HepG2 (cell line): Measurements from ENCODE around the gene DNLZ.

Experiments
- AKNA ChIP-seq: sonication (generic); formaldehyde crosslinking; IDR thresholded peaks from 2 replicates; pipeline ENCODE4 v1.4.0; 2020; ENCODE audit warnings: missing genetic modification reagents, borderline replicate concordance
- ARHGAP35 ChIP-seq: sonication (generic); formaldehyde crosslinking; IDR thresholded peaks from 2 replicates; pipeline ENCODE4 v1.9.0; 2022; ENCODE audit warnings: mild to moderate bottlenecking, inconsistent platforms, moderate library complexity, missing genetic modification reagents, borderline replicate concordance
- DNMT1 ChIP-seq: sonication (generic); formaldehyde crosslinking; IDR thresholded peaks from 2 replicates; pipeline ENCODE4 v1.5.1; 2020; ENCODE audit warnings: mild to moderate bottlenecking, missing genetic modification reagents
- FOXM1 ChIP-seq: sonication (generic); formaldehyde crosslinking; IDR thresholded peaks from 2 replicates; pipeline ENCODE4 v1.5.0; 2020; ENCODE audit warnings: missing genetic modification reagents
- HOXA9 ChIP-seq: sonication (generic); formaldehyde crosslinking; IDR thresholded peaks from 2 replicates; pipeline ENCODE4 v1.8.1; 2022; ENCODE audit warnings: missing genetic modification reagents, mild to moderate bottlenecking, moderate library complexity, borderline replicate concordance
- NCOR1 ChIP-seq: fragments of 200-600 bp; sonication (generic); IDR thresholded peaks from 2 replicates; pipeline ENCODE4 v1.7.0; 2017; ENCODE audit warnings: antibody characterized with exemption, low read length, borderline replicate concordance
- SKIL ChIP-seq: sonication (generic); formaldehyde crosslinking; IDR thresholded peaks from 2 replicates; pipeline ENCODE4 v1.8.0; 2022; ENCODE audit warnings: missing genetic modification reagents, mild to moderate bottlenecking, moderate library complexity, borderline replicate concordance
- SMAD1 ChIP-seq: sonication (generic); formaldehyde crosslinking; IDR thresholded peaks from 2 replicates; pipeline ENCODE4 v1.4.0; 2020; ENCODE audit warnings: missing genetic modification reagents, low read depth, mild to moderate bottlenecking, borderline replicate concordance
- SMARCC2 ChIP-seq: fragments of 450-650 bp; IDR thresholded peaks from 2 replicates; pipeline ENCODE4 v1.6.1; 2017; ENCODE audit warnings: antibody characterized with exemption, mild to moderate bottlenecking
- TCF7 ChIP-seq: sonication (generic); IDR thresholded peaks from 2 replicates; pipeline ENCODE4 v1.6.1; 2016; ENCODE audit warnings: antibody characterized with exemption, low read depth
- ZNF121 ChIP-seq: sonication (generic); formaldehyde crosslinking; IDR thresholded peaks from 2 replicates; pipeline ENCODE4 v1.5.0; 2020; ENCODE audit warnings: mild to moderate bottlenecking, missing genetic modification reagents
- ZNF704 ChIP-seq: sonication (generic); formaldehyde crosslinking; IDR thresholded peaks from 2 replicates; pipeline ENCODE4 v1.8.1; 2023; ENCODE audit warnings: mild to moderate bottlenecking, inconsistent platforms, moderate library complexity, missing genetic modification reagents, borderline replicate concordance

- no peak for TF ChIP-seq HOXA9 (CRISPR knock-in tag)
- no peak for TF ChIP-seq NCOR1
- TF ChIP-seq SMARCC2, result no peak
- no peak for TF ChIP-seq ARHGAP35 (CRISPR knock-in tag)
- TF ChIP-seq ZNF121 (CRISPR knock-in tag), result no peak
- no peak for TF ChIP-seq FOXM1
- no peak for TF ChIP-seq ZNF704 (CRISPR knock-in tag)
- TF ChIP-seq SKIL (CRISPR knock-in tag), result no peak
- no peak for TF ChIP-seq DNMT1 (CRISPR knock-in tag)
- TF ChIP-seq SMAD1 (CRISPR knock-in tag), result no peak
- TF ChIP-seq TCF7, result no peak
- no peak for TF ChIP-seq AKNA (CRISPR knock-in tag)
These were observed 4.0 kb upstream of the DNLZ start for GRCh38 chr9:136367296-136368145.
